ENCODE results near the gene MED1. TPM values are rescaled to one million over a fixed set of nuclear protein-coding genes. Genes with fewer than 3 reads are reported as not detected.
"Not testable (repeated sequence)": the region's sequence is repeated elsewhere in the genome, so short reads cannot be mapped to it uniquely, and the experiment has no call there.

Gene MED1, protein sequence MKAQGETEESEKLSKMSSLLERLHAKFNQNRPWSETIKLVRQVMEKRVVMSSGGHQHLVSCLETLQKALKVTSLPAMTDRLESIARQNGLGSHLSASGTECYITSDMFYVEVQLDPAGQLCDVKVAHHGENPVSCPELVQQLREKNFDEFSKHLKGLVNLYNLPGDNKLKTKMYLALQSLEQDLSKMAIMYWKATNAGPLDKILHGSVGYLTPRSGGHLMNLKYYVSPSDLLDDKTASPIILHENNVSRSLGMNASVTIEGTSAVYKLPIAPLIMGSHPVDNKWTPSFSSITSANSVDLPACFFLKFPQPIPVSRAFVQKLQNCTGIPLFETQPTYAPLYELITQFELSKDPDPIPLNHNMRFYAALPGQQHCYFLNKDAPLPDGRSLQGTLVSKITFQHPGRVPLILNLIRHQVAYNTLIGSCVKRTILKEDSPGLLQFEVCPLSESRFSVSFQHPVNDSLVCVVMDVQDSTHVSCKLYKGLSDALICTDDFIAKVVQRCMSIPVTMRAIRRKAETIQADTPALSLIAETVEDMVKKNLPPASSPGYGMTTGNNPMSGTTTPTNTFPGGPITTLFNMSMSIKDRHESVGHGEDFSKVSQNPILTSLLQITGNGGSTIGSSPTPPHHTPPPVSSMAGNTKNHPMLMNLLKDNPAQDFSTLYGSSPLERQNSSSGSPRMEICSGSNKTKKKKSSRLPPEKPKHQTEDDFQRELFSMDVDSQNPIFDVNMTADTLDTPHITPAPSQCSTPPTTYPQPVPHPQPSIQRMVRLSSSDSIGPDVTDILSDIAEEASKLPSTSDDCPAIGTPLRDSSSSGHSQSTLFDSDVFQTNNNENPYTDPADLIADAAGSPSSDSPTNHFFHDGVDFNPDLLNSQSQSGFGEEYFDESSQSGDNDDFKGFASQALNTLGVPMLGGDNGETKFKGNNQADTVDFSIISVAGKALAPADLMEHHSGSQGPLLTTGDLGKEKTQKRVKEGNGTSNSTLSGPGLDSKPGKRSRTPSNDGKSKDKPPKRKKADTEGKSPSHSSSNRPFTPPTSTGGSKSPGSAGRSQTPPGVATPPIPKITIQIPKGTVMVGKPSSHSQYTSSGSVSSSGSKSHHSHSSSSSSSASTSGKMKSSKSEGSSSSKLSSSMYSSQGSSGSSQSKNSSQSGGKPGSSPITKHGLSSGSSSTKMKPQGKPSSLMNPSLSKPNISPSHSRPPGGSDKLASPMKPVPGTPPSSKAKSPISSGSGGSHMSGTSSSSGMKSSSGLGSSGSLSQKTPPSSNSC (N-terminal part only)
- 19.0 and 23.3 TPM in 2 replicates for total RNA-seq (2014; rRNA removed; shearing (Covaris generic); ENCODE audit: low replicate concordance)

DNA sequence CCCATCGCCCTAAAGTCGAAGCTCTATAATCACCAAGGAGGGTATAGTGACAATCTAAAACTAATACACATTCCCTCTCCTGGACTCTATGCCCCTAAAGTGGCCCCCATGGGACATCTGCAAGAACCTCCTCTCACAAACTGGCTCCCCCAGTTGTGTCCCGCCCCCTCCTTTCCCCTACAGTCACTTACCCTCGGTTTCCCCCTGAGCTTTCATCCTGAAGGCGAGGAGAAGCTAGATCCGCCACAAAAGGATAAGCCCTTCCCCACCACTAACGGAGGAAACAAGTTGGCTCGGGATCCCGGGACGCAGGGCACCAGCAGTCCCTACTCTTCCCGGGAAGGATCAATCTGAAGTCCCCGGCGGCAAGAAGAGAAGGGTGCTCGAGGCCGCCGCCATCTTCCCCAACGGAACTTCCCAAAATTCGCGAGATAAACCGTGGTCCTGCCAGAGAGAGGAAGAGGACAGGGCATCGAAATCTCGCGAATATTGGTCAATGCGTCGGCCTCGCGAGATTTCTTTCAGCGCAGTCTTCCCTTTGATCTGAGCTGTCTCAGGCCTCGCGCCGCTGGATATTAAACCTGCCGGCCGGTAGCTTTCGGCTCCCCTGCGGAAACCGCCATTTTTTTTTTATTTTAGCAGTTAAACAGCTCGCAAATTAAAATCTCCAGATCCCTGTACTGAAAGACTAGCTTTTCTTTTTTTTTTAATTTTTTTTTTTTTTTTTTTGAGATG lies at the start of gene MED1:
Gene MED1 (minus strand): TSS at position 417 of the 735 bp plus-strand sequence. CDS start 201 bp downstream, at position 216.
- H3K9me3 ChIP-seq, result no peaks in the 10 kb centered on the region
- no peaks in the 10 kb centered on the region for H3K27me3 ChIP-seq
- peaks cover 23% of the 10 kb centered on the region for H3K36me3 ChIP-seq
- H3K4me3 ChIP-seq, result peak within 1 kb of the TSS; percentile 95
- peak; percentile 96 for DNase-seq

DNA sequence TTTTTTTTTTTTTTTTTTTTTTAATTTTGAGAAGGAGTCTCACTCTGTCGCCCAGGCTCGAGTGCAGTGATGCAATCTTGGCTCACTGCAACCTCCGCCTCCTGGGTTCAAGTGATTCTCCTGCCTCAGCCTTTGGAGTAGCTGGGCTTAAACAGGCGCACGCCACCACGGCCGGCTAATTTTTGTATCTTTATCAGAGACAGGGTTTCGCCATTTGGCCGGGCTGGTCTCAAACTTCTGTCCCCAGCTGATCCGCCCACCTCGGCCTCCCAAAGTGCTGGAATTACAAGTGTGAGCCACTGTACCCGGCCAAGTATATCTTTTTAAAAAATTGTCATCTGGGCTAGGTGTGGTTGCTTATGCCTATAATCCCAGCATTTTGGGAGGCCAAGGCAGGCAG lies 45.9 kb upstream of the MED1 start:
- not testable (repeated sequence) for H3K9me3 ChIP-seq, H3K4me3 ChIP-seq, DNase-seq, H3K27me3 ChIP-seq
- peaks cover 76% of the 10 kb centered on the region for H3K36me3 ChIP-seq

DNA sequence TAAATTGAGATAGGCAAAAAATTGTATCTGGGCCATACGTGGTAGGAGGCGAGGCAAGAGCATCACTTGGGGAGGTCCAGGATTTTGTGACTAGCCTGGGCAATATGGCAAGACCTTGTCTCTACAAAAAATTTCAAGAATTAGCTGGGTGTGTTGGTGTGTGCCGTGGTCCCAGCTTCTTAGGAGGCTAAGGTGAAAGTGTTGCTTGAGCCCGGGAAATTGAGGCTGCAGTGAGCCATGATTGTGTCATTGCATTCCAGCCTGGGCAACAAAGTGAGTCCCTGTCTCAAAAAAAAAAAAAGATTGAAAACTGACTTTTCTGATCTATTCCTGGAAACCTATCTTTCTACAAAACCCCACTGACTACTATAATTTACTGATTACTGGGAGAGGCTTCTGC lies 36.9 kb upstream of the MED1 start:
- Histone ChIP-seq H3K27me3 (no peaks in the 10 kb centered on the region), H3K4me3 (no peak overlapping the region), H3K9me3 (no peaks in the 10 kb centered on the region), H3K36me3 (peaks cover 58% of the 10 kb centered on the region)
- DNase-seq, result peak; percentile 18

DNA sequence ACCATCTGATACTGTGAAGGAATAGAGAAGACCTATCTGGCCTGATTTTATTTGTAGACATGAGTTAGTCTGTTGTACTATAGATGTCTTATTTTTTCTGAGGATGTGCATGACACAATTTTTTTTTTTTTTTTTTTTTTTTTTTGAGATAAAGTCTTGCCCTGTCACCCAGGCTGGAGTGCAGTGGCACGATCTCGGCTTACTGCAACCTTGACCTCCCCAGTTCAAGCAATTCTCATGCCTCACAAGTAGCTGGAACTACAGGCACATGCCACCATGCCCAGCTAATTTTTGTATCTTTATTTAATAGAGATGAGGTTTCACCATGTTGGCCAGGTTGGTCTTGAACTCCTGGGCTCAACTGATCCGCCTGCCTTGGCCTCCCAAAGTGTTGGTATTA lies 36.4 kb upstream of the MED1 start:
- H3K9me3 ChIP-seq, DNase-seq, H3K4me3 ChIP-seq, H3K27me3 ChIP-seq: not testable (repeated sequence)
- peaks cover 58% of the 10 kb centered on the region for H3K36me3 ChIP-seq

DNA sequence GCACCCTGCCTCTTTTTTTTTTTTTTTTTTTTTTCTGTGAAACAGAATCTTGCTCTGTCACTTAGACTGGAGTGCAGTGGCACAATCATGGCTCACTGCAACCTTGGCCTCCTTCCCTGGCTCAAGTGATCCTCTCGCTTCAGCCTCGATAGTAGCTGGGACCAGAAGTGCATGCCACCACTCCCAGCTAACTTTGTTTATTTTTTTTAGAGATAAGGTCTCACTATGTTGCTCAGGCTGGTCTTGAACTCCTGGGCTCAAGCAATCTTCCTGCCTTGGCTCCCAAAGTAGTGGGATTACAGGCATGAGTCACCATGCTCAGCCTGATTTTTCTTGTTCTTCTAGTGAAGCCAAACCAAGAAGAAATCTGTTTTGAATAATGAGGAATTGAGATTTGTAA lies 35.2 kb upstream of the MED1 start:
- peak; percentile 90 for DNase-seq
- Histone ChIP-seq H3K4me3 (no peak overlapping the region), H3K27me3 (no peaks in the 10 kb centered on the region), H3K36me3 (peaks cover 57% of the 10 kb centered on the region), H3K9me3 (no peaks in the 10 kb centered on the region)

DNA sequence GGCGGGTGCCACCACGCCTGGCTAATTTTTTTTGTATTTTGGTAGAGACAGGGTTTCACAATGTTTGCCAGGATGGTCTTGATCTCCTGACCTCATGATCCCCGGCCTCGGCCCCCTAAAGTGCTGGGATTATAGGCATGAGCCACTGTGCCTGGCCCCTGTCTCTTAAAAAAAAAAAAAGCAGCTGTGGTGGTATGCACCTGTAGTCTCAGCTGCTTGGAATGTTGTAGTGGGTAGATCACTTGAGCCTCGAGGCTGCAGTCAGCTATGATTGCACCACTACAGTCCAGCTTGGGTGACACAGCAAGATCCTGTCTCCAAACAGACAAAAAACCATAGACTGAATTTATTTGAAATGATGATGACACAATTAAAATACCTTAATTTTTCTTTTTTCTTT lies 34.5 kb upstream of the MED1 start:
- Histone ChIP-seq H3K27me3 (no peaks in the 10 kb centered on the region), H3K36me3 (peaks cover 54% of the 10 kb centered on the region), H3K4me3 (no peak overlapping the region), H3K9me3 (no peaks in the 10 kb centered on the region)
- peak; percentile 89 for DNase-seq

DNA sequence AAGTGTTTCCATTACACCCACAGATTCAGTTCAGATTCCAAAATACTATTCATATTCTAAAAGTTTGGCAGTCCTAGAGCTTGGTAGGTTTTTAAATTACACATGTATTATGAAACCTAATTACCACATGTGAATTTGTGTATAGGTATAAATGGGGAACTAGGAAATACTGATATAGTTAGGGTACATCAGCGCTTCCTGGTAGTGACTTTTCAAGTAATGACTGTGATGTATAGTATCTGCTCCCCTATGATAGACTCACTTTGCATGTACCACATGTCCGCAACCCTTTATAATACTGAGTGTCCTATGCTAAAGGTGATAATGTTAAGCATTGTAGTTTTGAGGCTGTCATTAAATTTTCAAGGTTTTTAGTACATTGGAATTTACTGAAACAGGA lies 33.1 kb upstream of the MED1 start:
- Histone ChIP-seq H3K4me3 (no peak overlapping the region), H3K27me3 (no peaks in the 10 kb centered on the region), H3K36me3 (peaks cover 59% of the 10 kb centered on the region), H3K9me3 (no peaks in the 10 kb centered on the region)
- no peak for DNase-seq

DNA sequence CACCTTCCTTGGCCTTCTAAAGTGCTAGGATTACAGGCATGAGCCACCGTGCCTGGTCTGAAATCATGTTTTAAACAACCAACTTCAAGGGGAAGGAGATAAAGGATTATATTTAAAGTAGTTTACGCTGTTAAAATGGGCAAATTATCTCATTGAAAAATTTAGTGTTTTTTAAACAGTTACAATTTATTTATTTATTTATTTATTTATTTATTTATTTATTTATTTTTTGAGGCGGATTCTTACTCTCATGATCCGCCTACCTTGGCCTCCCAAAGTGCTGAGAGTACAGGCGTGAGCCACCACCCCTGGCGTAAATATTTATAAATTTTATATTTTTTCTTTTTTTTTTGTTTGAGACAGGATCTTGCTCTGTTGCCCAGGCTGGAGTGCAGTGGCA lies 32.4 kb upstream of the MED1 start:
- Histone ChIP-seq H3K36me3 (peaks cover 63% of the 10 kb centered on the region), H3K4me3 (no peak overlapping the region), H3K27me3 (no peaks in the 10 kb centered on the region), H3K9me3 (no peaks in the 10 kb centered on the region)
- no peak for DNase-seq

DNA sequence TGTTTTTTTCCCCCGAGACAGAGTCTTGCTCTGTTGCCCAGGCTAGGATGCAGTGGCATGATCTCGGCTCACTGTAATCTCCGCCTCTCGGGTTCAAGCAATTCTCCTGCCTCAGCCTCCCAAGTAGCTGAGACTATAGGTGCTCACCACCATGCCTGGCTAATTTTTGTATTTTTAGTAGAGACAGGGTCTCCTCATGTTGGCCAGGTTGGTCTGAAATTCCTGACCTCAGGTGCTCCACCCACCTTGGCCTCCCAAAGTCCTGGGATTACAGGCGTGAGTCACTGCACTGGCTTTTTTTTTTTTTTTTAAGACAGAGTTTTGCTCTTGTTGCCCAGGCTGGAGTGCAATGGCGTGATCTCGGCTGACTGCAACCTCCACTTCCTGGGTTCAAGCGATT lies 28.6 kb upstream of the MED1 start:
- H3K4me3 ChIP-seq, H3K9me3 ChIP-seq, H3K27me3 ChIP-seq, DNase-seq: not testable (repeated sequence)
- peaks cover 76% of the 10 kb centered on the region for H3K36me3 ChIP-seq

DNA sequence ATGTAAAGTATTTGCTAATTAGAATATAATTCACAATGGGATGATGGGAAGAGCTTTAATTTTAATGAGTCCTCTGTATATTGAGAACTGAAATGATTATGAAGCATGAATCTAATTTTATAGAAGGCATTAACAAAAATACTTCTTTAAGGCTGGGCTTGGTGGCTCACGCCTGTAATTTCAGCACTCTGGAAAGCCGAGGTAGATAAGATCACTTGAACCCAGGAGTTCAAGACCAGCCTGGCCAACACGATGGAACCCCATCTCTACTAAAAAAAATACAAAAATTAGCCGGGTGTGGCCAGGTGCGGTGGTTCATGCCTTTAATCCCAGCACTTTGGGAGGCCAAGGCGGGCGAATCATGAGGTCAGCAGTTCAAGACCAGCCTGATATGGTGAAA lies 22.2 kb upstream of the MED1 start:
- DNase-seq, result no peak
- Histone ChIP-seq H3K27me3 (no peaks in the 10 kb centered on the region), H3K9me3 (no peaks in the 10 kb centered on the region), H3K36me3 (peaks cover 82% of the 10 kb centered on the region), H3K4me3 (no peak overlapping the region)

DNA sequence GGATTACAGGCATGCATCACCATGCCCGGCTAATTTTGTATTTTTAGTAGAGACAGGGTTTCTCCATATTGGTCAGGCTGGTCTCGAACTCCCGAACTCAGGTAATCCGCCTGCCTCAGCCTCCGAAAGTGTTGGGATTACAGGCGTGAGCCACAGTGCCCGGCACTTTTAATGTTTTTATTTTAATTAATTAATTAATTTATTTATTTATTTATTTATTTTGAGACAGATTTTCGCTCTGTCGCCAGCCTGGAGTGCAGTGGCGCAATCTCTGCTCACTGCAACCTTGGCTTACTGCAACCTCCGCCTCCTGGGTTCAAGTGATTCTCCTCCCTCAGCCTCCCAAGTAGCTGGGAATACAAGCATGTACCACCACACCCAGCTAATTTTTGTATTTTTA lies 17.5 kb upstream of the MED1 start:
- not testable (repeated sequence) for H3K27me3 ChIP-seq, DNase-seq, H3K4me3 ChIP-seq, H3K9me3 ChIP-seq
- H3K36me3 ChIP-seq, result peaks cover 75% of the 10 kb centered on the region

DNA sequence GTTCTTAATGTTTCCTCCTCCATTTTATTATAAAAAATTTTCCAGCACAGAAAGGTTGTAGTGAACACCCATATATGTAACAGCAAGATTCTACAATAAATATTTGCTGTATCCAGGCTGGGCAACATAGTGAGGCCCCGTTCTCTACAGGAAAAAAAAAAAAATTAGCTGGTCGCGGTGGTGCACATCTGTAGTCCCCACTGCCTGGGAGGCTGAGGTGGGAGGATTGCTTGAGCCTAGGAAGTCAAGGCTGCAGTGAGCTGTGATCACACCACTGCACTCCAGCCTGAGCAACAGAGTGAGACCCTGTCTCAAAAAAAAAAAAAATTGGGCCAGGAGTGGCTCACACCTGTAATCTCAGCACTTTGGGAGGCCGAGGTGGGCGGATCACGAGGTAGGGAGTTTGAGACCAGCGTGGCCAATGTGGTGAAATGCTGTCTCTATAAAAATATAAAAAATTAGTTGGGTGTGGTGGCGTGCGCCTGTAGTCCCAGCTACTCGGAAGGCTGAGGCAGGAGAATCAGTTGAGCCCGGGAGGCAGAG lies 13.6 kb upstream of the MED1 start:
- not testable (repeated sequence) for DNase-seq, H3K27me3 ChIP-seq, H3K9me3 ChIP-seq
- Histone ChIP-seq H3K36me3 (peaks cover 57% of the 10 kb centered on the region), H3K4me3 (peak overlapping the region; percentile 96)

DNA sequence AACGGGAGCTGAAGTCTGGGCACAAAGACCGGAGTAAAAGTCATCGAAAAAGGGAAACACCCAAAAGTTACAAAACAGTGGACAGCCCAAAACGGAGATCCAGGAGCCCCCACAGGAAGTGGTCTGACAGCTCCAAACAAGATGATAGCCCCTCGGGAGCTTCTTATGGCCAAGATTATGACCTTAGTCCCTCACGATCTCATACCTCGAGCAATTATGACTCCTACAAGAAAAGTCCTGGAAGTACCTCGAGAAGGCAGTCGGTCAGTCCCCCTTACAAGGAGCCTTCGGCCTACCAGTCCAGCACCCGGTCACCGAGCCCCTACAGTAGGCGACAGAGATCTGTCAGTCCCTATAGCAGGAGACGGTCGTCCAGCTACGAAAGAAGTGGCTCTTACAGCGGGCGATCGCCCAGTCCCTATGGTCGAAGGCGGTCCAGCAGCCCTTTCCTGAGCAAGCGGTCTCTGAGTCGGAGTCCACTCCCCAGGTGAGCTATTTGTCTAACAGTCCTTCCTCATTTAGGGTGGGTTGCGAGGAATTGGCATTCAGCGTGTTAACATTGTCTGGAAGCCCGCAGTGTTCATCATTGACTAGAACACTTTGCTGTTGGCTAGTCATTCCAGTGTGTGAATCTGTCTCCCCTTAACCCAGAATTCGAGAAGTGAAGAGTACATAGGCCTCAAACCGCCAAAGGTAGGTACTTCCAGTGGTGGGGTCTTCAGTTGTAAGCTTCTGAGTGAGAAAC lies 11.7 kb upstream of the MED1 start:
- no peaks in the 10 kb centered on the region for H3K27me3 ChIP-seq
- H3K36me3 ChIP-seq, result peaks cover 47% of the 10 kb centered on the region
- H3K9me3 ChIP-seq, result no peaks in the 10 kb centered on the region
- no peak for DNase-seq
- H3K4me3 ChIP-seq, result peak overlapping the region; percentile 96

DNA sequence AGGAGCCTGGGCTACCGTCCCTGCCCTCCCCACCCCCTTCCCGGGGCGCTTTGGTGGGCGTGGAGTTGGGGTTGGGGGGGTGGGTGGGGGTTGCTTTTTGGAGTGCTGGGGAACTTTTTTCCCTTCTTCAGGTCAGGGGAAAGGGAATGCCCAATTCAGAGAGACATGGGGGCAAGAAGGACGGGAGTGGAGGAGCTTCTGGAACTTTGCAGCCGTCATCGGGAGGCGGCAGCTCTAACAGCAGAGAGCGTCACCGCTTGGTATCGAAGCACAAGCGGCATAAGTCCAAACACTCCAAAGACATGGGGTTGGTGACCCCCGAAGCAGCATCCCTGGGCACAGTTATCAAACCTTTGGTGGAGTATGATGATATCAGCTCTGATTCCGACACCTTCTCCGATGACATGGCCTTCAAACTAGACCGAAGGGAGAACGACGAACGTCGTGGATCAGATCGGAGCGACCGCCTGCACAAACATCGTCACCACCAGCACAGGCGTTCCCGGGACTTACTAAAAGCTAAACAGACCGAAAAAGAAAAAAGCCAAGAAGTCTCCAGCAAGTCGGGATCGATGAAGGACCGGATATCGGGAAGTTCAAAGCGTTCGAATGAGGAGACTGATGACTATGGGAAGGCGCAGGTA lies 11.0 kb upstream of the MED1 start:
- H3K27me3 ChIP-seq, result no peaks in the 10 kb centered on the region
- no peaks in the 10 kb centered on the region for H3K9me3 ChIP-seq
- no peak for DNase-seq
- peaks cover 41% of the 10 kb centered on the region for H3K36me3 ChIP-seq
- H3K4me3 ChIP-seq, result peak overlapping the region; percentile 96

Measured in MG63 (cell line).